HG03442 (cell line): ENCODE measurements around the gene HDHD3.
"Not testable (repeated sequence)": the region's sequence is repeated elsewhere in the genome, so short reads cannot be mapped to it uniquely, and the experiment has no call there.

Source experiments
- ATAC-seq: cut with Tn5 transposase; IDR thresholded peaks from one replicate; pipeline ENCODE4 v1.9.1; 2021; ENCODE audit warnings: mild to moderate bottlenecking, moderate library complexity; ENCODE audit not compliant: unreplicated experiment

The HDHD3 gene

GRCh38 chr9:113368348-113368981 is 8.3 kb downstream of the HDHD3 start:
- ATAC-seq, result no peak

- ATAC-seq, result not testable (repeated sequence)
Measured at GRCh38 chr9:113365652-113366051, 11.1 kb downstream of the HDHD3 start.

GRCh38 chr9:113364951-113365350 is 11.8 kb downstream of the HDHD3 start:
- no peak for ATAC-seq

- no peak for ATAC-seq
Measured at GRCh38 chr9:113363336-113363735, 13.4 kb downstream of the HDHD3 start.

- ATAC-seq, result no peak
Measured at GRCh38 chr9:113361304-113362018, 15.3 kb downstream of the HDHD3 start.

- ATAC-seq, result no peak
Measured at GRCh38 chr9:113360242-113360842, 16.4 kb downstream of the HDHD3 start.

GRCh38 chr9:113359385-113359784 is 17.4 kb downstream of the HDHD3 start:
- ATAC-seq, result no peak

- no peak for ATAC-seq
Measured at GRCh38 chr9:113356686-113357292, 20.0 kb downstream of the HDHD3 start.

GRCh38 chr9:113355040-113355596 is 21.7 kb downstream of the HDHD3 start:
- no peak for ATAC-seq

- no peak for ATAC-seq
Measured at GRCh38 chr9:113352411-113352810, 24.4 kb downstream of the HDHD3 start.

- no peak for ATAC-seq
Measured at GRCh38 chr9:113352006-113352405, 24.8 kb downstream of the HDHD3 start.

- peak; percentile 26 for ATAC-seq
Measured at GRCh38 chr9:113350937-113351336, 25.8 kb downstream of the HDHD3 start.

GRCh38 chr9:113350107-113350661 is 26.6 kb downstream of the HDHD3 start:
- no peak for ATAC-seq

- peak; percentile 38 for ATAC-seq
Measured at GRCh38 chr9:113349445-113350094, 27.2 kb downstream of the HDHD3 start, which contains the start of gene BSPRY. TSS of gene BSPRY (plus strand) at chr9:113349541. CDS start at chr9:113349580, 39 bp downstream.

- no peak for ATAC-seq
Measured at GRCh38 chr9:113349066-113349444, 27.7 kb downstream of the HDHD3 start.

- no peak for ATAC-seq
Measured at GRCh38 chr9:113348437-113348836, 28.3 kb downstream of the HDHD3 start.

GRCh38 chr9:113345671-113346070 is 31.1 kb downstream of the HDHD3 start:
- no peak for ATAC-seq

- no peak for ATAC-seq
Measured at GRCh38 chr9:113345190-113345589, 31.6 kb downstream of the HDHD3 start.

GRCh38 chr9:113343732-113344231 is 33.0 kb downstream of the HDHD3 start:
- no peak for ATAC-seq

GRCh38 chr9:113341712-113342410 is 34.9 kb downstream of the HDHD3 start:
- no peak for ATAC-seq
